Astrocyte (in vitro differentiated cells and primary cell): Measurements from ENCODE around the gene MAGI1. TPM values are rescaled to one million over a fixed set of nuclear protein-coding genes. Genes with fewer than 3 reads are reported as not detected.

ENCODE experiments used
- DNase-seq: peaks from one replicate; pipeline ENCODE4 v3.0.0-alpha.2; 2010; ENCODE audit warnings: low read depth
- FAIRE-seq: peaks from 2 replicates; lab custom pipeline; 2011; peaks lifted over from hg19 to GRCh38; lab: Jason Lieb, UNC
- H2AFZ ChIP-seq: 2 replicates; pipeline ENCODE4 v1.6.0; 2012; ENCODE audit warnings: low read depth, low read length, inconsistent platforms
- H3K27ac ChIP-seq: 2 replicates; pipeline ENCODE4 v1.5.1; 2011; ENCODE audit warnings: low read depth, low read length, inconsistent platforms
- H3K27me3 ChIP-seq: 2 replicates; pipeline ENCODE4 v1.6.0; 2011; ENCODE audit warnings: low read length, inconsistent platforms; ENCODE audit not compliant: insufficient read depth
- H3K36me3 ChIP-seq: 2 replicates; pipeline ENCODE4 v1.5.1; 2011; ENCODE audit warnings: low read length, inconsistent platforms; ENCODE audit not compliant: insufficient read depth
- H3K4me1 ChIP-seq: 2 replicates; pipeline ENCODE4 v1.5.1; 2011; ENCODE audit warnings: low read length, inconsistent platforms; ENCODE audit not compliant: insufficient read depth
- H3K4me2 ChIP-seq: 2 replicates; pipeline ENCODE4 v1.6.0; 2012; ENCODE audit warnings: low read length, inconsistent platforms
- H3K4me3 ChIP-seq: 2 replicates; pipeline ENCODE4 v1.5.1; 2011; ENCODE audit warnings: low read depth, mild to moderate bottlenecking, low read length, inconsistent platforms; ENCODE audit not compliant: insufficient read depth
- H3K79me2 ChIP-seq: 2 replicates; pipeline ENCODE4 v1.6.0; 2012; ENCODE audit warnings: mild to moderate bottlenecking, low read length, inconsistent platforms; ENCODE audit not compliant: insufficient read depth
- H3K9ac ChIP-seq: 2 replicates; pipeline ENCODE4 v1.6.0; 2012; ENCODE audit warnings: mild to moderate bottlenecking, low read length, inconsistent platforms
- H3K9me3 ChIP-seq: 2 replicates; pipeline ENCODE4 v1.5.1; 2012; ENCODE audit warnings: low read depth, mild to moderate bottlenecking, low read length, inconsistent platforms; ENCODE audit not compliant: insufficient read depth
- H4K20me1 ChIP-seq: 2 replicates; pipeline ENCODE4 v1.6.0; 2012; ENCODE audit warnings: low read length, inconsistent platforms; ENCODE audit not compliant: insufficient read depth
- H3K27ac Mint-ChIP-seq: one replicate; pipeline ENCODE4 v1.8.0; 2021; ENCODE audit warnings: mild to moderate bottlenecking, mixed read lengths; ENCODE audit not compliant: unreplicated experiment
- H3K27me3 Mint-ChIP-seq: one replicate; pipeline ENCODE4 v1.8.0; 2021; ENCODE audit warnings: low read depth, mixed read lengths; ENCODE audit not compliant: unreplicated experiment
- H3K36me3 Mint-ChIP-seq: one replicate; pipeline ENCODE4 v1.8.0; 2021; ENCODE audit warnings: low read depth, mixed read lengths; ENCODE audit not compliant: unreplicated experiment
- H3K4me1 Mint-ChIP-seq: one replicate; pipeline ENCODE4 v1.8.0; 2021; ENCODE audit warnings: low read depth, mixed read lengths; ENCODE audit not compliant: unreplicated experiment
- H3K4me3 Mint-ChIP-seq: one replicate; pipeline ENCODE4 v1.8.0; 2021; ENCODE audit warnings: mild to moderate bottlenecking, moderate library complexity, mixed read lengths; ENCODE audit not compliant: unreplicated experiment
- H3K9me3 Mint-ChIP-seq: one replicate; pipeline ENCODE4 v1.8.0; 2021; ENCODE audit warnings: mild to moderate bottlenecking, mixed read lengths; ENCODE audit not compliant: unreplicated experiment
- EZH2 ChIP-seq: IDR thresholded peaks from 2 replicates; pipeline ENCODE4 v1.6.1; 2012; ENCODE audit warnings: mild to moderate bottlenecking, low read length, inconsistent platforms; ENCODE audit not compliant: insufficient read depth
- total RNA-seq: library from RNA; stranded (reverse); gene quantifications from 2 replicates; pipeline ENCODE4 v1.2.1, GENCODE V29; 2021
- TF ChIP-seq, protein P1 (sequence below): IDR thresholded peaks from 2 replicates; pipeline ENCODE4 v1.5.1; 2011; ENCODE audit warnings: low read depth, mild to moderate bottlenecking, inconsistent platforms, low read length, moderate library complexity; ENCODE audit not compliant: insufficient read depth

MAGI1 gene
- total RNA-seq, 1 donor from 2014 or later: 31.8 TPM

DNA sequence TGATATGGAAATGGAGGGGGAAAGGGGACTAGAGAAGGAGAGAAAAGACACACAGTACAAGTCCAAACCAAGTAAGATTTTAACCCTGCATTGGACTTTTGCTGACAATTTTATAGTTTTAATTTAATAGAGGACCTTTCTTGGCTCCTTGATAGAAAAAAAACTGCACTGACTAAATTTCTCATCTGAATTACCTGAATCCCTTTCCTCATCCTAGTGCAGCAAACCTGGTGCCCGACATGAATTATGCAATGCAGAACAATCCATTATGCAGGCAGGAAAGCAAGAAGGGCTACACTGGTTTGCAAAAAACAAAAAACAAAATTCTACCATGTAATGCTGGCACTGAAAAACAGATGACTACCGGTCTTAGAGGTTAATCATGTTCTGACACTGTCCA lies 15.5 kb downstream of the MAGI1 start:
- H3K27ac Mint-ChIP-seq: no peak overlapping the region
- Histone ChIP-seq H3K4me1 (peaks cover 3% of the 10 kb centered on the region), H3K27me3 (no peaks in the 10 kb centered on the region), H4K20me1 (peaks cover 56% of the 10 kb centered on the region), H3K4me2 (no peak overlapping the region), H3K79me2 (peaks cover 58% of the 10 kb centered on the region), H3K27ac (no peak overlapping the region), H3K9ac (no peak overlapping the region), H3K4me3 (no peak overlapping the region), H2AFZ (no peak overlapping the region), H3K36me3 (no peaks in the 10 kb centered on the region), H3K9me3 (no peaks in the 10 kb centered on the region)
- H3K36me3 Mint-ChIP-seq: peaks cover 1% of the 10 kb centered on the region
- no peaks in the 10 kb centered on the region for H3K27me3 Mint-ChIP-seq
- H3K9me3 Mint-ChIP-seq: no peaks in the 10 kb centered on the region
- DNase-seq (no peak), FAIRE-seq (no peak)
- TF ChIP-seq EZH2: no peak
- TF ChIP-seq, protein P1, sequence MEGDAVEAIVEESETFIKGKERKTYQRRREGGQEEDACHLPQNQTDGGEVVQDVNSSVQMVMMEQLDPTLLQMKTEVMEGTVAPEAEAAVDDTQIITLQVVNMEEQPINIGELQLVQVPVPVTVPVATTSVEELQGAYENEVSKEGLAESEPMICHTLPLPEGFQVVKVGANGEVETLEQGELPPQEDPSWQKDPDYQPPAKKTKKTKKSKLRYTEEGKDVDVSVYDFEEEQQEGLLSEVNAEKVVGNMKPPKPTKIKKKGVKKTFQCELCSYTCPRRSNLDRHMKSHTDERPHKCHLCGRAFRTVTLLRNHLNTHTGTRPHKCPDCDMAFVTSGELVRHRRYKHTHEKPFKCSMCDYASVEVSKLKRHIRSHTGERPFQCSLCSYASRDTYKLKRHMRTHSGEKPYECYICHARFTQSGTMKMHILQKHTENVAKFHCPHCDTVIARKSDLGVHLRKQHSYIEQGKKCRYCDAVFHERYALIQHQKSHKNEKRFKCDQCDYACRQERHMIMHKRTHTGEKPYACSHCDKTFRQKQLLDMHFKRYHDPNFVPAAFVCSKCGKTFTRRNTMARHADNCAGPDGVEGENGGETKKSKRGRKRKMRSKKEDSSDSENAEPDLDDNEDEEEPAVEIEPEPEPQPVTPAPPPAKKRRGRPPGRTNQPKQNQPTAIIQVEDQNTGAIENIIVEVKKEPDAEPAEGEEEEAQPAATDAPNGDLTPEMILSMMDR: no peak
- peaks cover 12% of the 10 kb centered on the region for H3K4me1 Mint-ChIP-seq
- no peak overlapping the region for H3K4me3 Mint-ChIP-seq

DNA sequence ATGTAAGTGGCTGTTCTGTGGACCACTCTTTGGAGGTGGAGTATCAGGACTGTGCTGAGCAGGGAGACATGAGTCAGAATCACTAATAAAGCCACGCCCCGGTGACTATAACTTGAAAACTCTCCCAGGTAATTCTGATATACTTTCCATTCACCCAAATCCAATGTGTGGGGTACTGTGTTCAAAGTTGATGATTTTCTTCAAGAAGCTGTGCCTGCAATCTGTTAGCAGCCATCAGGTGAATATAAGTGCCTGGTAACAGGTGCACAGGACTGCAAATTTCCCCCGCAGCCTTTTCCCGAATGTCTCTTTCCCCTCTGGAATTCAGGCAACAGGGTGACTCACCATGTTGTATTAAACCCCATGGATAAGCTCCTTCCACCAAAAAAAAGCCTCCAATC lies 17.0 kb downstream of the MAGI1 start:
- Histone ChIP-seq H3K4me1 (peaks cover 3% of the 10 kb centered on the region), H2AFZ (no peak overlapping the region), H3K4me2 (peak overlapping the region; percentile 68), H3K4me3 (peak overlapping the region; percentile 32), H3K9ac (no peak overlapping the region), H3K79me2 (peaks cover 56% of the 10 kb centered on the region), H3K27ac (no peak overlapping the region), H4K20me1 (peaks cover 48% of the 10 kb centered on the region), H3K9me3 (no peaks in the 10 kb centered on the region), H3K27me3 (no peaks in the 10 kb centered on the region), H3K36me3 (no peaks in the 10 kb centered on the region)
- H3K27ac Mint-ChIP-seq: no peak overlapping the region
- no peak overlapping the region for H3K4me3 Mint-ChIP-seq
- FAIRE-seq (no peak), DNase-seq (peak; percentile 41)
- no peaks in the 10 kb centered on the region for H3K27me3 Mint-ChIP-seq
- TF ChIP-seq EZH2: no peak
- TF ChIP-seq, protein P1: no peak
- peaks cover 2% of the 10 kb centered on the region for H3K36me3 Mint-ChIP-seq
- H3K4me1 Mint-ChIP-seq: peaks cover 12% of the 10 kb centered on the region
- no peaks in the 10 kb centered on the region for H3K9me3 Mint-ChIP-seq

DNA sequence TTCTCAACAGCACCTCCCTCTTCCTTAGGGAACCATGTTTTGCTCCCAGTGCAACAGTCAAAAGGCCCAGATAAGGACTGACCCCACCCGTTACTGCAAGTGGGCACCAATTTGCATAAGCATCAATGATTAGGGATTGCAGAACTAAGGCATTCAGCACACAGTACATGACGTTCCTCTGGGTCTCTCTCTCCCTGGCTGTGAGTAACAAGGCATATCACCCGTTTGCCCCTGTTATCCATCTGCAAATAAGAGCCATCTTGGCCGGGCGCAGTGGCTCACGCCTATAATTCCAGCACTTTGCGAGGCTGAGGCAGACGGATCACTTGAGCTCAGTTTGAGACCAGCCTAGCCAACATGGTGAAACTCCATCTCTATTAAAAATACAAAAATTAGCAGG lies 18.8 kb downstream of the MAGI1 start:
- H3K4me3 Mint-ChIP-seq: no peak overlapping the region
- H3K4me3 ChIP-seq: no peak overlapping the region
- H2AFZ ChIP-seq: no peak overlapping the region
- no peaks in the 10 kb centered on the region for H3K27me3 ChIP-seq
- peaks cover 3% of the 10 kb centered on the region for H3K4me1 ChIP-seq
- no peaks in the 10 kb centered on the region for H3K27me3 Mint-ChIP-seq
- TF ChIP-seq, protein P1: no peak
- TF ChIP-seq EZH2: no peak
- no peak for FAIRE-seq
- no peaks in the 10 kb centered on the region for H3K9me3 ChIP-seq
- H3K27ac Mint-ChIP-seq: no peak overlapping the region
- H3K79me2 ChIP-seq: peaks cover 57% of the 10 kb centered on the region
- H3K36me3 Mint-ChIP-seq: peaks cover 6% of the 10 kb centered on the region
- H3K36me3 ChIP-seq: no peaks in the 10 kb centered on the region
- H3K9ac ChIP-seq: no peak overlapping the region
- peaks cover 64% of the 10 kb centered on the region for H4K20me1 ChIP-seq
- H3K4me1 Mint-ChIP-seq: peaks cover 10% of the 10 kb centered on the region
- no peak overlapping the region for H3K4me2 ChIP-seq
- no peaks in the 10 kb centered on the region for H3K9me3 Mint-ChIP-seq
- DNase-seq: no peak
- no peak overlapping the region for H3K27ac ChIP-seq
